ENCODE results near the gene GPR143.

GRCh38 chrX:9678215-9678965 is 87.3 kb downstream of the GPR143 start:
- TF ChIP-seq CTCF (IDR thresholded peaks at IDR 0.05; ENCODE audit: low read depth, low read length) (no peak), EZH2phosphoT487 (IDR thresholded peaks at IDR 0.05; ENCODE audit: low read depth) (no peak)
